Activated T-helper 1 cell treated with anti-CD3 and anti-CD28 coated beads, Interleukin-2, amount 50 U/mL, for 16 hours (primary cell): ENCODE data around the gene POLR2E.
A peak's percentile ranks its signal among the peaks of the same experiment; 100 is the strongest.

ENCODE experiments used
- DNase-seq, 2 donors: peaks; one replicate each; pipeline ENCODE4 v3.0.0-alpha.2; 2020; ENCODE audit warnings: low read depth in 1 of 2, low spot score in 1 of 2

POLR2E gene

DNA sequence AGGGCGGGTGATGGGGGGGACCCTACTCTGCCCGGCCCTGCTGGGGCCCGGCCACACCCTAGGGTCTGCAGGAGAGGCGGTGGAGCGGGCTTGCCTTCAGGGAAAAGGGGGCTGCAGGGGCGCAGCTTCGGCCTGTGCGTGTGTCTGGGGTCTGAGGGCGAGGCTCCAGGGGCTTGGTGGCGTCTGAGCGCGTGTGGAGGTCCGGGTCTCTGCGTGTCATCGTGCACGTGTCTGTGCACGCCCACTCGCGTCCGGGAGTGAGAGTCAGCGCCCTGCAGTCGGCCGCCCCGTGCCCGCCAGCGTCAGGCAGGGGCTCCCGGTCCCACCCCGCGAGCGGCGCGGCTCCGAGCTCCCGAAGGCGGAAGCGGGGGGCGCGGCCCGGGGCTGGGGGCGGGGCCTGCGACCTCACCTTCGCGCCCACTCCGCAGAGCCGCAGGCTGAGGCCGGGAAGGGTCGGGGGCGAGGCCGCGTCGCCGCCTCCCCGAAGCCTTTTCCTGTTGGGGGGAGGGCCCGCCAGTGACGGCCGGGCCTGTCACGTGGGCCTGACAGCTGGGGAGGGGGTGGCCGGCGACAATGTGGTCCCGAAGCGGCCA lies 28.3 kb downstream of the POLR2E start, which contains the start of gene ARHGAP45:
TSS of gene ARHGAP45 (plus strand) at position 420 of the 593 bp plus-strand sequence. CDS start 239 bp downstream, outside the sequence.
- DNase-seq, result peak; percentile 55 to 73

GRCh38 chr19:1066251-1066747 lies 28.9 kb downstream of the POLR2E start:
- DNase-seq, result no peak

DNA sequence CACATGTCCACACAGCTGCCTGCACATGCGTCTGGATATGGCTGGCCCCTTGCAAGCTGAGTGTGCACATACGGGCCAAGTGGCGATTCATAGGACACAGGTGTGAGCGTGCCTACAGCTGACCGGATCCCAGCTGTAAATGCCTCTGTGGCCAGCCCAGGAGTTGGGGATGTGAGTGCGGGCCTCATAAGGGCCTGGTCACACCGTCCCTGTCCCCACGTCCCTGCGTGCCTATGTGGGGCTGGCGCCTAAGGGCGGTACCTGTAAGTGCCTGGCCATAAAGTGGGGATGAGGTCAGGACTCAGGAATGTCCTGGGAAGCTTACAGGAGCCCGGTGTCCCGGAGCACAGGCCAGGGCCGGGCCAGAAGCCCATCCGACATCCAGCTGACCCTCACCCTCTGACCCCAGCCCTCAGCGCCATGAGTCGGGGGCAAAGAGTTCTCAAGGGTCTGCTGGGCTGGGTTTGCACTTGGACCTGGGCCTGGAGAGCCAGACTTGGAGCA lies 29.5 kb downstream of the POLR2E start:
- no peak for DNase-seq

- peak in 1 of 2 donors; percentile 61 for DNase-seq
These were observed 30.2 kb downstream of the POLR2E start for GRCh38 chr19:1064661-1065605.

DNA sequence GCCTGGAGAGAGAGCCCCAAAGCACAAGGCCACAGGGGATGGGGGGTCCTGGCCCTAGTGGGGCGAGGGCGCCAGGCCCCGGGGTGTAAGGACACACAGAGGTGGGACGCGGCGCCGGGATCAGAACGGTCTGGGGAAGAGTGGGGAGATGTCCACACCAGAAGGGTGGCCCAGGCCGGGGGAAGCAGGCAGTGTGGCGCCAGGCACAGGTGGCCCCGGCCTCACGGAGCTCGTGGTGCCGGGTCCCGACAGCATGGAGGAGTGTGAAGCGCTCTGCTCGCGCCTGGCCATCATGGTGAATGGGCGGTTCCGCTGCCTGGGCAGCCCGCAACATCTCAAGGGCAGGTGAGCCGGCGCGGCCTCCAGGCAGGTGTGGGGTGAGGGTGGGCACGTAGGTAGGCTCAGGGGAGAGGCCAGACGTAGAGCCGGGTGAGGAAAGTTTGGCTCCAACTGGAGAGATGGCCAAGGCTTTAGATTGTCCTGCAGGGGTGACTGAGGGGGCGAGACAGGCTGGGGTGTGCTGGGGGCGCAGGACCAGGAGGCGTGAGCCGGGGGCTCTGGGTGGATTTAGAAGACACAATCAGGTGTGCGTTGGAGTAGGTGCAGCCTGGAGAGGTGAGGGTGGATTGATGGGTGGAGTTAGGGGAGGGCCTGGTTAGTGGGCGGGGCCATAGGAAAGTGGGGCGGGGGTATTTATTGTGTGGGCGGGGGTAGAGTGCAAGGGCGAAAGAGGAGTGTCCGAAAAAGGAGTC lies 31.1 kb downstream of the POLR2E start:
- no peak for DNase-seq

DNA sequence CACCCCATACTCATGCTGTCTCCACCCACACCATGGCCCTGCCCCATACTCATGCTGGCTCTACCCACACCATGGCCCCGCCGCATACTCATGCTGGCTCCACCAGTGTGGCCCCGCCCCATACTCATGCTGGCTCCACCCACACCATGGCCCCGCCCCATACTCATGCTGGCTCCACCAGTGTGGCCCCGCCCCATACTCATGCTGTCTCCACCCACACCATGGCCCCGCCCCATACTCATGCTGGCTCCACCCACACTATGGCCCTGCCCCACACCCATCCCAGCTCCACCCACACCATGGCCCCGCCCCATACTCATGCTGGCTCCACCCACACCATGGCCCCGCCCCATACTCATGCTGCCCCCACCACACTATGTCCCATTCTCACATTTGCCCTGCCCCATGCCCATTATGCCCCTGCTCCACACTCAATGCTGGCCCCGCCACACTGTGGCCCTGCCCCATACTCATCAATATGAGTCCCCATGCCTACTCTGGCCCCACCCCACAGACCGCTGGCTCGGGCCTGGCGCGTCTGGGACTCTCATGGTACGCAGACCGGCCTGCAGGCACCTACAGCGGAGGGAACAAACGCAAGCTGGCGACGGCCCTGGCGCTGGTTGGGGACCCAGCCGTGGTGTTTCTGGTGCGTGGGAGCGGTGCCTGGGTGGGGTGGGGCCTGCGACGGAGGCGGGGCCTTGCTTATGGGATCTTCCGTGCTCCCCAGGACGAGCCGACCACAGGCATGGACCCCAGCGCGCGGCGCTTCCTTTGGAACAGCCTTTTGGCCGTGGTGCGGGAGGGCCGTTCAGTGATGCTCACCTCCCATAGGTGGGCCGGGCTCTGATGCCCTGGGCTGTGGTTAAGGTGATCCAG lies 31.9 kb downstream of the POLR2E start:
- peak in 1 of 2 donors; percentile 44 for DNase-seq

GRCh38 chr19:1062387-1063029 lies 32.7 kb downstream of the POLR2E start:
- DNase-seq, result no peak

DNA sequence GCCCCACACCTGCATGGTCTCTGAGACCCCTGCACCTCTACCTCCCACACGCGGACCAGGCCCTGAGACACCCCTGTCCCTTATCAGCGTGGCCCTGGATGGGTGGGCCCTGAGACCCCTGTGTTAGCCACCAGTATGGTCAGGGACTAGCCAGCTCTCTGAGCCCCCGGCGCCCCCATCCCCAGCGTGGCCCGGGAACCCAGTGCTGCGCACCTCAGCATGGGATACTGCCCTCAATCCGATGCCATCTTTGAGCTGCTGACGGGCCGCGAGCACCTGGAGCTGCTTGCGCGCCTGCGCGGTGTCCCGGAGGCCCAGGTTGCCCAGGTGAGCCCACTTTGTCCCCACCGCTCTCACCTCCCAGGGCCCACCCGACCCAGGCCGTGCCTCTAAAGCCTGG lies 33.2 kb downstream of the POLR2E start:
- DNase-seq, result no peak

DNA sequence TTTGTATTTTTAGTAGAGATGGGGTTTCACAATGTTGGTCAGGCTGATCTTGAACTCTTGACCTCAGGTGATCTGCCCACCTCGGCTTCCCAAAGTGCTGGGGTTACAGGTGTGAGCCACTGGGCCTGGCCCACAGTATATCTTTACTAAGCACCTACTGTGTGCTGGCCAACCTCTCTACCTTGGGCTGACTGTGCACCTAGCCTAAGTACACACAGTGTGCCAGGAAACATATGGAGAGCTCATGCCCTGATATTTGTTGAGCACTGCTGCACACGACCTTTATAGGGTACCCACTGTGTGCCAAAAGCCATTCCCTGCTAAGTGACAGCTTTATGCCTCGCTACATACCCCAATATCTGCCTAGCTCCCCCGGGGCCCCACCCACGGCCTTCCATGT lies 34.5 kb downstream of the POLR2E start:
- no peak for DNase-seq

- no peak for DNase-seq
These were observed 37.1 kb downstream of the POLR2E start for GRCh38 chr19:1058112-1058511.

DNA sequence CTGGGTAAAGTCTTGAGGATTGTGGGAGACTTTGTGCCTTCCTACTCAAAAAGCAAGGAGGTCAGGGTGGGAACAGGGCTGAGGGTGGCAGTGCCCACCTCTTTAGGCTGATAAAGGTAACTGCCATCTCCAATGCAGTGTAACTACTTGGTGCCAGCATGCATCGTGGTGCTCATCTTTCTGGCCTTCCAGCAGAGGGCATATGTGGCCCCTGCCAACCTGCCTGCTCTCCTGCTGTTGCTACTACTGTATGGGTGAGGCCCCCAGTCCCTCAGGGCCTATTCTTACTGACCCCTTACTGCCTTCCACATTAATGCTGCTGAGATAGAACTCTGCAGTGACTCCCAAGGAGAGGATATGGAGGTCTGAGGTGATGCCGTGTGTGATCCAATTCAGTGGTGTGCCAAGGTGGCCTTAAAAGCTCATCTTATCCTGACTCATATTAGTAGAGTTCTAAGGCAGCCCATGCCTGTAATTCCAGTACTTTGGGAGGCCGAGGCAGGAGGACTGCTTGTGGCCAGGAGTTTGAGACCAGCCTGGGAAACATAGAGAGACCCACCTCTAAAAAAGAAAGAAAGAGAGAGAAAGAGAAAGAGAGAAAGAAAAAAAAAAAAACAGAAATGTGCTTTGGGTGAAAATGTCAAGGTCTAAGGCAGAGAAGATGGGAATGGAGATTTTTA lies 37.9 kb downstream of the POLR2E start:
- DNase-seq, result no peak

GRCh38 chr19:1055886-1056620 lies 39.1 kb downstream of the POLR2E start:
- no peak for DNase-seq

DNA sequence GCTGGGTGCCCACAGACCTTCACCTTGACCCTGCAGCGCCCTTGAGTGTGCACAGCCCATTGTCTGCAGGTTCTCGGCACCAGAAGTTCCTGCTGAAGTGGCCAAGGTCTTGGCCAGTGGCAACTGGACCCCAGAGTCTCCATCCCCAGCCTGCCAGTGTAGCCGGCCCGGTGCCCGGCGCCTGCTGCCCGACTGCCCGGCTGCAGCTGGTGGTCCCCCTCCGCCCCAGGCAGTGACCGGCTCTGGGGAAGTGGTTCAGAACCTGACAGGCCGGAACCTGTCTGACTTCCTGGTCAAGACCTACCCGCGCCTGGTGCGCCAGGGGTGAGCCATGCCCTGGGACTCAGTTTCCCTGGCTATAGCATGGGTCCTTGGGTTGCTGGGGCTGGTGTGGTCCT lies 40.1 kb downstream of the POLR2E start:
- no peak for DNase-seq

- no peak for DNase-seq
These were observed 40.8 kb downstream of the POLR2E start for GRCh38 chr19:1054102-1055027.

- no peak for DNase-seq
These were observed 41.7 kb downstream of the POLR2E start for GRCh38 chr19:1053176-1054101.

DNA sequence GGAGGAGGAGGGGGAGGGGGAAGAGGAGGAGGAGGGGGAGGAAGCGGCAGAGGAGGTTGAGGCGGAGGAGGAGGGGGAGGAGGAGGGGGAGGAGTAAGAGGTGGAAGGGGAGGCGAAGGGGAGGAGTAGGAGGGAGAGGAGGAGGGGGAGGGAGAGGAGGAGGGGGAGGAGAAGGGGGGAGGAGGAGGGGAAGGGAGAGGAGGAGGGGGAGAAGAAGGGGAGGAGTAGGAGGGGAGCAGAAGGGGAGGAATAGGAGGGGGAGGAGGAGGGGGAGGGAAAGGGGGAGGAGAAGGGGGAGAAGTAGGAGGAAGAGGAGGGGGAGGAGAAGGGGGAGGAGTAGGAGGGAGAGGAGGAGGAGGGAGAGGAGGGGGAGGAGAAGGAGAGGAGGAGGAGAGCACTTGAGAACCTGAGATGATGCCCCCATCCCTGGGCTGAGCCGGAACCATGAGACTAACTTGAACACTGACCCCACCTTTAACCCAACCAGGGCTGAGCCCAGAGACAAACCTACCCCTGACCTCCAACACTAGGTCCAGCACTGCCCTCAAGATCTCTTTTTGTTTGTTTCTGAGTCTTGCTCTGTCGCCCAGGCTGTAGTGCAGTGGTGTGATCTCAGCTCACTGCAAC lies 42.7 kb downstream of the POLR2E start:
- no peak for DNase-seq
